Kidney (tissue), 14 donors: ENCODE measurements around the gene NLRP9. TPM values are rescaled to one million over a fixed set of nuclear protein-coding genes. Genes with fewer than 3 reads are reported as not detected.

Source experiments
- DNase-seq, 5 donors: peaks; one replicate each; pipeline ENCODE4 v3.0.0-alpha.2; 2013 to 2020
- FAIRE-seq: peaks from 2 replicates; lab custom pipeline; 2012; peaks lifted over from hg19 to GRCh38; lab: Jason Lieb, UNC
- H3K27ac ChIP-seq, 2 donors: one replicate each; pipeline ENCODE4 v1.7.0; 2013; ENCODE audit warnings: low read depth in 2 of 2, low read length in 2 of 2, inconsistent platforms in 1 of 2
- H3K27me3 ChIP-seq: one replicate; pipeline ENCODE4 v1.7.1; 2013; ENCODE audit warnings: low read length, inconsistent platforms; ENCODE audit not compliant: control insufficient read depth, insufficient read depth
- H3K36me3 ChIP-seq, 3 donors: one replicate each; pipeline versions ENCODE4 v1.7.0 to v1.7.1; 2013; ENCODE audit warnings: low read length in 3 of 3, control low read depth in 1 of 3, inconsistent platforms in 1 of 3; ENCODE audit not compliant: insufficient read depth in 3 of 3, control insufficient read depth in 2 of 3
- H3K4me1 ChIP-seq, 3 donors: one replicate each; pipeline versions ENCODE4 v1.7.0 to v1.7.1; 2013; ENCODE audit warnings: low read length in 3 of 3, inconsistent platforms in 1 of 3, low read depth in 1 of 3; ENCODE audit not compliant: control insufficient read depth in 2 of 3, insufficient read depth in 2 of 3
- H3K4me3 ChIP-seq, 3 donors: one replicate each; pipeline versions ENCODE4 v1.7.0 to v1.8.1; 2013; ENCODE audit warnings: low read length in 3 of 3, control low read depth in 1 of 3, inconsistent platforms in 1 of 3
- H3K9ac ChIP-seq, 3 donors: one replicate each; pipeline versions ENCODE4 v1.7.0 to v1.7.1; 2013; ENCODE audit warnings: low read length in 3 of 3, control low read depth in 1 of 3, inconsistent platforms in 1 of 3
- H3K9me3 ChIP-seq, 3 donors: one replicate each; pipeline versions ENCODE4 v1.7.0 to v1.7.1; 2013; ENCODE audit warnings: low read length in 3 of 3, control low read depth in 1 of 3, inconsistent platforms in 1 of 3; ENCODE audit not compliant: control insufficient read depth in 2 of 3, insufficient read depth in 1 of 3
- intact Hi-C: fragments of 100-400 bp; cut with DNase I; formaldehyde crosslinking; loops from one replicate; pipeline ENCODE4 v1.11.1; 2022
- polyA plus RNA-seq: library from polyadenylated mRNA; stranded (reverse); fragments of 350-450 nt; fragmentation: Illumina TruSeq; extraction: RNeasy Lipid Tissue Mini Kit (QIAGEN cat#74804); gene quantifications from one replicate; pipeline ENCODE4 v1.2.3, GENCODE V29; 2014; ENCODE audit warnings: low read depth, low replicate concordance; ENCODE audit not compliant: insufficient read depth
- total RNA-seq: library from RNA; stranded (reverse); fragmentation: NEBNext Ultra II Directional; extraction: Animal tissue kit (Norgen Biotek cat#: 25700); gene quantifications from one replicate; pipeline ENCODE4 v1.2.1, GENCODE V29; 2021
- TF ChIP-seq, protein P1 (sequence below): IDR thresholded peaks from 3 replicates; pipeline ENCODE4 v1.5.1; 2012; ENCODE audit warnings: mild to moderate bottlenecking, moderate library complexity, borderline replicate concordance; ENCODE audit not compliant: insufficient read depth; ENCODE audit errors: extremely low read depth
- donor health status: control.
- donor health status: control.
- donor health status: control.
- donor health status: control.
- donor health status: control.
- donor health status: DM: yes; HTN: yes; CAD: no.
- donor health status: Normal renal cell carcinoma (clear cell type).

The NLRP9 gene
- total and polyA plus RNA-seq, 2 donors from 2014 or later, result 0.09 TPM; not detected in 1

DNA sequence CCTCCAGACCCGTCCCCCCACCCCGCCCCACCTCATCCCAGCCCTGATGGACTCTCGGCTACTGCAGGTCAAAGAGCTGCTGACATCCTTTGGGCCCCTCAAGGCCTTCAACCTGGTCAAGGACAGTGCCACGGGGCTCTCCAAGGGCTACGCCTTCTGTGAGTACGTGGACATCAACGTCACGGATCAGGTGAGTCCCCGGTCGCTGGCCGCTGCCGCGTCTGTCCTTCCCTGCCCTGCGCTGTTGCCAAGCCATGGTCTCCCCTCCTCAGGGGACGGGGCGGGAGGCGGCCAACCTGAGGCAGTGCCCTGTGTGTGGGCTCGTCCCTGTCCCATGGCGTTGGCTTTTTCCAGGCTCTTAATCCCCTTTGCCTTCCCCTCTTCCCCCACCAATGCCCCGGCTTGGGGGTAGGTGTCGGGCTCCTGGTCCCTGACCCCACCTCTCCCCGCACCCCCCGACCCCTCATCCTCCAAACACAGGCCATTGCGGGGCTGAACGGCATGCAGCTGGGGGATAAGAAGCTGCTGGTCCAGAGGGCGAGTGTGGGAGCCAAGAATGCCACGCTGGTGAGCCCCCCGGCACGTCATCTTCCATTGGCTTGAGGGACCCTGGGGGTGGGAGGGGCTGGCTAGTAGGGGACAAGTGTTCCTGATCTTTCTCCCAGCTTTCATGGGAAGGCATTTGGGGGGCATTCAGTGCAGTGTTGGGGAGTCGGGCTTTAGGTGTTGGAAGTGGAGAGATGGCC, 69.4 kb downstream of the NLRP9 start:
- DNase-seq (peak in 1 of 5 donors; percentile 67), FAIRE-seq (no peak)
- no peak overlapping the region for H3K4me3 ChIP-seq
- peaks cover 0 to 8% (median 6%) of the 10 kb centered on the region in 3 donors for H3K4me1 ChIP-seq
- H3K9ac ChIP-seq, result no peak overlapping the region
- no peaks in the 10 kb centered on the region for H3K9me3 ChIP-seq
- TF ChIP-seq, protein P1, sequence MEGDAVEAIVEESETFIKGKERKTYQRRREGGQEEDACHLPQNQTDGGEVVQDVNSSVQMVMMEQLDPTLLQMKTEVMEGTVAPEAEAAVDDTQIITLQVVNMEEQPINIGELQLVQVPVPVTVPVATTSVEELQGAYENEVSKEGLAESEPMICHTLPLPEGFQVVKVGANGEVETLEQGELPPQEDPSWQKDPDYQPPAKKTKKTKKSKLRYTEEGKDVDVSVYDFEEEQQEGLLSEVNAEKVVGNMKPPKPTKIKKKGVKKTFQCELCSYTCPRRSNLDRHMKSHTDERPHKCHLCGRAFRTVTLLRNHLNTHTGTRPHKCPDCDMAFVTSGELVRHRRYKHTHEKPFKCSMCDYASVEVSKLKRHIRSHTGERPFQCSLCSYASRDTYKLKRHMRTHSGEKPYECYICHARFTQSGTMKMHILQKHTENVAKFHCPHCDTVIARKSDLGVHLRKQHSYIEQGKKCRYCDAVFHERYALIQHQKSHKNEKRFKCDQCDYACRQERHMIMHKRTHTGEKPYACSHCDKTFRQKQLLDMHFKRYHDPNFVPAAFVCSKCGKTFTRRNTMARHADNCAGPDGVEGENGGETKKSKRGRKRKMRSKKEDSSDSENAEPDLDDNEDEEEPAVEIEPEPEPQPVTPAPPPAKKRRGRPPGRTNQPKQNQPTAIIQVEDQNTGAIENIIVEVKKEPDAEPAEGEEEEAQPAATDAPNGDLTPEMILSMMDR, result no peak
- intact Hi-C loops, result no loop called here
- no peak overlapping the region for H3K27ac ChIP-seq
- H3K27me3 ChIP-seq, result no peaks in the 10 kb centered on the region
- peaks cover 2 to 59% (median 37%) of the 10 kb centered on the region in 3 donors for H3K36me3 ChIP-seq

DNA sequence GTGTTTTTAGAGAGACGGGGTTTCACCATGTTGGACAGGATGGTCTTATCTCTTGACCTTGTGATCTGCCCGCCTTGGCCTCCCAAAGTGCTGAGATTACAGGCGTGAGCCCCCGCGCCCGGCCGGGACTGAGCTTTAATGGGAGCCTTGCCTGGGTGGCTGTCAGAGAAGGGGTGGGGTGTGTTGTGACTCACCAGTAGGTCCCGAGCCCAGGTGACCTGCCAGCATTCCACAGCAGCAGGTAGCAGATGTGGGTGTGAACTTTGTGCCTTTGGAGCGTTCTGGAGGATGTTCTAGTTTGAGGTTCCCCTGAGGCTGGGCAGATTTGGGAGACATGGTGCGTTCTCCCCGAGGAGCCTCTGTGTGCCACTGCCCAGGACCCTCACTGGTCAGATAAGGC, 70.2 kb downstream of the NLRP9 start:
- no peaks in the 10 kb centered on the region for H3K9me3 ChIP-seq
- peaks cover 5 to 67% (median 46%) of the 10 kb centered on the region in 3 donors for H3K36me3 ChIP-seq
- H3K27ac ChIP-seq, result no peak overlapping the region
- DNase-seq, result peak in 1 of 5 donors; percentile 84
- no peak overlapping the region for H3K9ac ChIP-seq
- intact Hi-C loops, result no loop called here
- no peak overlapping the region for H3K4me3 ChIP-seq
- TF ChIP-seq, protein P1, result no peak
- no peaks in the 10 kb centered on the region for H3K27me3 ChIP-seq
- FAIRE-seq, result no peak
- H3K4me1 ChIP-seq, result peaks cover 0 to 8% (median 6%) of the 10 kb centered on the region in 3 donors

DNA sequence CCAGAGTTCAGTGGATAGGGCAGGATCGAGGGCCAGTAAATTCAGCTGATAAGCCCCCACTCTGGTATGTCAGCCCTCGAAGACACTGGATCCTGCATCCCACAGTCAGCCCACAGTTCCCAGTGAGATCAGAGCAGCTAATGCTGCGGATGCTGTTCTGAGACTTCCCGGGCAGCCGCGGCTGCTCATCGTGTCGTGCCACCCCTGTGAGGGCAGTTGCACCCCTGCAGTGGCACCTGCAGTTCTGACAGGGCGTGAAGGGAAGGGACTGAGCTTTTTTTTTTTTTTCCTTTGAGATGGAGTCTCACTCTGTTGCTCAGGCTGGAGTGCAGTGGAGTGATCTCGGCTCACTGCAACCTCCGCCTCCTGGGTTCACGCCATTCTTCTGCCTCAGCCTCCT, 70.7 kb downstream of the NLRP9 start:
- Histone ChIP-seq H3K4me1 (peaks cover 0 to 8% (median 6%) of the 10 kb centered on the region in 3 donors), H3K36me3 (peaks cover 9 to 72% (median 50%) of the 10 kb centered on the region in 3 donors), H3K27me3 (no peaks in the 10 kb centered on the region), H3K9ac (no peak overlapping the region), H3K4me3 (no peak overlapping the region), H3K9me3 (no peaks in the 10 kb centered on the region), H3K27ac (no peak overlapping the region)
- TF ChIP-seq, protein P1, result no peak
- intact Hi-C loops, result no loop called here
- FAIRE-seq, result no peak
- peak in 1 of 5 donors; percentile 29 for DNase-seq
